Left ventricle myocardium superior (tissue), 1 donor: ENCODE results near the gene USP13. TPM values are rescaled to one million over a fixed set of nuclear protein-coding genes. Genes with fewer than 3 reads are reported as not detected.
A peak's percentile ranks its signal among the peaks of the same experiment; 100 is the strongest.

Experiments
- ATAC-seq: fragments of 200-7000 bp; cut with Tn5 transposase; one replicate; pipeline ENCODE4 v1.9.1; 2020; ENCODE audit warnings: mild to moderate bottlenecking, moderate library complexity
- DNase-seq: peaks from one replicate; pipeline ENCODE4 v3.0.0-alpha.2; 2020
- intact Hi-C: fragments of 100-400 bp; cut with micrococcal nuclease; formaldehyde crosslinking; loops from one replicate; pipeline ENCODE4 v1.11.0; 2022
- total RNA-seq: library from RNA; stranded (reverse); fragmentation: NEBNext Ultra II Directional; extraction: Animal tissue kit (Norgen Biotek cat#: 25700); gene quantifications from one replicate; pipeline ENCODE4 v1.2.1, GENCODE V29; 2021
- donor health status: DM: no; HTN: yes; CAD: no; lungs with severe emphysema.

USP13 gene
- total RNA-seq, 1 donor from 2014 or later, result 156 TPM

DNA sequence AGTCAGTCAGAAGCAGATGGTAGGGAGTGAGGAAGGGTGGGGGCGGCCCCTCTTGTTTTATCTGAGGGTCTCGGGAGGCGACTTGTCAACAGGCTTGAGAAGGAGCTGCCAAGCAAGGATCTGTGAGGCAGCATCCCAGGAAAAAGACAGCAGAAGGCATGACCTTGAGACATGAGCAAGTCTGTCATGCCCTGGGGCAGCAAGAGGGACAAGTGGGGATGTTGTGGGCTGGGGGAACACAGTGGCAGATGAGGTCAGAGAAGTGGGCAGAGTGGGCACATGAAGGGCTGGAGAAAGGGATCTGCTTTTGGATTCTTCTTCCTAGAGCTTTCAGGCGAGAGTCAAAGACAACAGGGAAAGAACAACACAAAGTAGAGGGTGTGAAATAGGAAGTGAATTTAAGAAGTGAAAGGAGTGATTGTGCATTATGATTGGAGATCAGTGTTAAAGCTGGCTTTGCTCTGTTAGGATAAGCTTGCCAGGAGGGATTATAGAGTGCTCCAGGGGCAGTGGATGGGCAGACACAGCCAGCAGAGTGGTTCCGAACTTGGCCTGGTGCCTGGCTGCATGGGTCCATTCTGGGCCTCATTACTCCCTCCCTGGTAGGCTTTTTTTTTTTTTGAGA is 73.3 kb downstream of the USP13 start:
- ATAC-seq (peak; percentile 83), DNase-seq (peak; percentile 47)
- intact Hi-C loops, result no loop called here

DNA sequence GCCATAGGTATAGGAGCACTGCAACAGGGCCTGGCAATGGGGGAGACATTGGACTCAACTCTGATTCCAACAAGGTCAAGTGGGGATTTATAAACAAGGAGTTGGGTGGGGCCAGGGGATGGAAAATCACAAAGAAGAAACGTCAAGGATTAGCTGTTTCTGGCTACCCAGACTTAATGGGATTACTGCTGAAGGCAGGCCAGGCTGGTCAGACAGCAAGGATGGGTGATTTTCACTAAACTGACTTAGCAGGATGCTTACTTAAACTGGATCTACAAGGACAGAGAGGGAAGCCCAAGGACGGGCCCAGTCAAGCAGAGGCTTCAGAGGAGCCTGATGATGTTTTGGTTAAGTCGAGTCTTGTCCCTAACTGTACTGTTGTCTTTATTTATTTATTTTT is 76.2 kb downstream of the USP13 start:
- DNase-seq (no peak), ATAC-seq (no peak)
- intact Hi-C loops, result no loop called here

DNA sequence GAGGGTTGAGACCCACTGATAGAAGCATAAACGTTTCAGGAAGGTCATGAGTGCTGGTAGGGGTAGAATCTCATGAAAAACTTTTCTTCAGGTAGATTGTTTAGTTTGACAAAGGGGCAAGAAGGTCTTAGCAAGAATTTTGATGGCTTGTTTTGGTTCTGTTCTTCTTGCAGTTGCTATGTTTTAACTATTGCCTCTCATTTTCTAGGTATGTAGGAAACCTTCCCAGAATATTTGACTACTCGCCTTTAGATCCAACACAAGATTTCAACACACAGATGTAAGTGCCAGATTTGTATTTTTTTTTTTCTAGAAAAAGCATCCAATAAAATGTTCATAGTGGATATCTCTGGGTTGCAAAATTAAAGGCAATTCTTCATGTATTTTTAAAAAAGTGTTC is 77.1 kb downstream of the USP13 start:
- no peak for DNase-seq
- intact Hi-C loops, result loop anchor here (10.0 kb wide), 1 partner anchor 75 kb away; the partner anchor contains the start of gene USP13
- no peak for ATAC-seq

DNA sequence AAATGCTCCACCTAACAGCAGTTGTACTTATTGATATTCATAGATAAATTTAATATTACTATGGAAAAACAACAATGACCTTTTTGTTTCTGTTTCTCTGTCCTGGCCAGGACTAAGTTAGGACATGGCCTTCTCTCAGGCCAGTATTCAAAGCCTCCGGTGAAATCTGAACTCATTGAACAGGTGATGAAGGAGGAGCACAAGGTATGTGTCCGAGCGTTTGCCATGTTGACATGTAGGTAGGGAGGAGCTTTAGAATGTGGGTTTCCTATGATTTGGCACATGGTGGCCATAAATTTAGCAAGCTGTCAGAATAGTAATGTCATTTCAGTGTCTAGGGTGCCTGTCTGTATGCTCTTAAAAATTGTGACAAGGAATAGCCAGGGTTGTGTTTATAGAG is 77.7 kb downstream of the USP13 start:
- intact Hi-C loops, result loop anchor here (10.0 kb wide), 1 partner anchor 76 kb away; the partner anchor contains the start of gene USP13
- ATAC-seq (no peak), DNase-seq (no peak)

DNA sequence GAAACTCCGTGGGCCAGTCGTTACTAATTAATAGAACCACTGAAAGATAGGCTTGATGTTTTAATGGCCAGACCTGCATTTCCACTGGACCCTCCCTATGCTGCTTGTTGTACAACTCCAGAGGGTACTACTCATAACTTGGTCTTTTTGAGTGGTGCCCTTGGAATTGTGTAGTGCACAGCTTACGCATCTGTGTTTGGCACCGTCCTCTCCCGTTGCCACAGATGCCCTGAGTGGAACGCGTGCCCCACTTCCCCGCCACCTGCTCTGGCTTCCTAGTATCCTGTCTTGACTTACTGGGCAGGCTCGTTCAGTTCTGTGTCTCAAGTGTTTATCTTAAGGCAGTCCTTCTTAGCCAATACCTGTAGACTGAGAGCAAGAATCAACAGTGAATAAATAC is 78.7 kb downstream of the USP13 start:
- intact Hi-C loops, result loop anchor here (10.0 kb wide), 1 partner anchor 77 kb away; the partner anchor contains the start of gene USP13
- DNase-seq, result no peak

DNA sequence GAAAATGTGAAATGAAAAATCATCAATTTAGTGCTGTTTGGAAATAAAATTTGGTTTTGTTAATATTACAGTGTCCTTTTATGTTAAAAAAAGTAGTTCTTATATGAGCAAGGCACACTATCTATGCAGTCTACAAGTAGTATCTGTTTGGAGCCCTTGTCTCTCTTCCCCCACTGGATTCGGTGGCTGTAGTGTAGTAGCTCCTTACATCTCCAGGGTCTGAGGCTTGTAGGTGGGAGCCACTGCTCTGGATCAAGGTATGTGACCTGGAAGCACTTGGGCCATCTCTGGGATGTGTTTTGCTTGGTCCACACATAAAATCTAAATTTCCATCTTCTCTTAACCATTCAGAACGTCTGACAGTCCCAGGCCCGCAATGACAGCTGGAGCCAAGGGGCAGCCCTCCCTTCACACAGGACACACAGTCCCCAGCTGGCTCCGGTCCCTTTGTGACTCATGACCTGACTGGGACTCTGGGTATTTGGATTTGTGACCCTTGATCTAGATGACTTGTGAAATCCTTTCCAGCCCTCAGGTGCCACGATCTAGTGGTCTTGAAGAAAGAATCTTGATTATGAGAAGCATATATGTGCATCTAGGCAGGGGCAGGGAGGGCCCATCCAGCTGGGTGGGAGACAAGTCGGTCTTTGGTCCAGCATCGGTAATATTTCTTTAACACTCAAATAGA is 80.0 kb downstream of the USP13 start:
- peak; percentile 92 for ATAC-seq
- intact Hi-C loops, result loop anchor here (10.0 kb wide), 1 partner anchor 78 kb away; the partner anchor contains the start of gene USP13
- peak; percentile 83 for DNase-seq

More for the DNA sequence above, 78.7 kb downstream of the USP13 start:
- ATAC-seq, result no peak

DNA sequence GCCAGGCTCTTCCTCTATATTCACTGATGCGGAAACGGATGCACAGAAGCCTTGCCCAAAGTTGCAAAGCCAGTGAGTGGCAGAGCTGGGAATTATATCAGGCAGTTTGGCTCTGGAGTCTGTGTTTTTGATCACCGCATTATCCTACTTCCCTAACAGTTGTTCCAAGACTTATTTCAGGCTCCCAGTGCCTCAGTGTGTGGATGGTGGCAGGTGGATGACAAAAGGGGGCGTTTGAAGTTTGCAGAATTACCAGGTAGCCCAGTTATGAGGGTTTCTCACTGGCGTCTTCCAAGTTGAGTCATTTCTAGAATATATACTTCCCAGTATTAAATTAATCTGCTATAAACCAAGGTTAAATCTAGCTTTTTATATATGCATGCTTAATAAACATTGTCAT is 81.0 kb downstream of the USP13 start:
- intact Hi-C loops, result loop anchor here (10.0 kb wide), 1 partner anchor 79 kb away; the partner anchor contains the start of gene USP13
- no peak for DNase-seq
- peak; percentile 31 for ATAC-seq

DNA sequence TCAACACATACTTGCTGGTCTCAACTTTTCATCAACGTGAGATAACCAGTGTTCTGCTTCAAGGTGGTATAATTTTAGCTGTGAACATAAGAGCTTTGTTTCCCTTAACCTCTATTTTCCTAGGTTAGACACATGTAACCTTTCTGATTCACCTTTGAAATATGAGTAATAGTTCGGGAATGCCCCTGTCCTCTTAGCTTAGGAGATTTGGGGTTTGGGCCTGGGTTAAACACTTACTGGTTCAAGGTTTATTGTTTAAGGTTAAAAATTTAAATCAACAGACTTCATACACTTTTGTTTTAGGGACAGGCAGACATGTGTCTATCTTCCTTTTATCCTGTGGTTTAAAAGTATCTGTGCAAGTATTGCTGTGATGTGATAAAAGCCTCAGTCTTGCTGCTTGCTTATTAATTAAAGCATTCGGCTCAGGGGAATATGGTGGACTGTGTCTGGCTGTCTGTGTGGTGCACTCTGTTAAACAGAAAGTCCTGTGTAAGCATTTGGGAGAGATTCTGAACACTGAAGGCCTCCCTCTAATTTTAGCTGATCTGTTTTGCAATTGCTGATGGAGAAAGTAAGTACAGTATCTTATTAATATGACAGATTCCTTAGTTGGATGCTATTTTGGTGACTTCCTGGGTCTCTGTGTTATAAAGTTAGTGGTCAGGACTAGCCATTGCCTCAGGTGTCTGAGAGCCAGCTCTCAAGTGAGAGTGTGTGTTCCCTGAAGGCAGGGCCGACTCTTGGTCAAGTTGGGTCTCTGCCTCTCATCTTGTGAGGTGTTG is 81.8 kb downstream of the USP13 start:
- ATAC-seq (peak; percentile 56), DNase-seq (no peak)
- intact Hi-C loops, result loop anchor here (10.0 kb wide), 1 partner anchor 80 kb away; the partner anchor contains the start of gene USP13

DNA sequence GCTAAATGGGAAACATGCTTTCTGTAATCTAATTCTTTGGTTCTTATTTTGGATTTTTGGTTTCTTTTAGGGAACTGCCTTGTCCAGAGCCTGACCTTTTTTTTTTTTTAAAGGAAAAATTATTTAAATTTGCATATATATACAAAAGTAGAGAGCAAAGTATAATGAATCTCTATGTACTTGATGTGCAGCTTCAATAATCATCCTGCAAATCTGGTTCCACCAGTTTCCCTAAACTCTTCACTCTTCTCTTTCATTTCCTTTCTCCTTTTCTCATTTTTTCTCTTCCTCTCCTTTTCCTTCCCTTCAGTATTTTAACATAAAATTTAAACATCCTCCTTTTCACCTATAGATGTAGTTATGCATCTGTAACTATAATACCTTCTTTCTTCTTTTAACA is 82.5 kb downstream of the USP13 start:
- no peak for ATAC-seq
- intact Hi-C loops, result loop anchor here (10.0 kb wide), 1 partner anchor 81 kb away; the partner anchor contains the start of gene USP13

DNA sequence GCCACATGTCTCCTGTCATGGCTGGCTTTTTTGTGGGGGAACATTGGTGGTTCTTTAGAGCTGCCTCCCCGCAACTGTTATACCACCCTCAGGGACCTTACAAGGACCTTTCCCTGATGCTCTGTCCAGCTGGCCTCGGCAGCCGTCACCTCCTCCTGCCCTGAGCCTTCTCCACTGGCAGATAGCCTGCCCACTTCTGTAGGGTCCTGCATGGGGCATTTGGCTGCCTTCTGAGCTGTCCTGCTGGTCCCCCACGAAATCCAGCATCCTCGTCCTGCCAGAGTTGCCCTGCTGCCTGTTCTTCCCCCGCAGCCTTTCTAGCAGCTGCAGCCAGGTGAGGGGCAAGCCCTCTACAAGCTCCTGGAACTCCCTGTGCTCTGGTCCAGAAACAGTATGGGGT is 86.2 kb downstream of the USP13 start:
- ATAC-seq (no peak), DNase-seq (no peak)
- intact Hi-C loops, result loop anchor here (10.0 kb wide), 1 partner anchor 84 kb away; the partner anchor contains the start of gene USP13

More for the DNA sequence above, 82.5 kb downstream of the USP13 start:
- DNase-seq, result no peak

DNA sequence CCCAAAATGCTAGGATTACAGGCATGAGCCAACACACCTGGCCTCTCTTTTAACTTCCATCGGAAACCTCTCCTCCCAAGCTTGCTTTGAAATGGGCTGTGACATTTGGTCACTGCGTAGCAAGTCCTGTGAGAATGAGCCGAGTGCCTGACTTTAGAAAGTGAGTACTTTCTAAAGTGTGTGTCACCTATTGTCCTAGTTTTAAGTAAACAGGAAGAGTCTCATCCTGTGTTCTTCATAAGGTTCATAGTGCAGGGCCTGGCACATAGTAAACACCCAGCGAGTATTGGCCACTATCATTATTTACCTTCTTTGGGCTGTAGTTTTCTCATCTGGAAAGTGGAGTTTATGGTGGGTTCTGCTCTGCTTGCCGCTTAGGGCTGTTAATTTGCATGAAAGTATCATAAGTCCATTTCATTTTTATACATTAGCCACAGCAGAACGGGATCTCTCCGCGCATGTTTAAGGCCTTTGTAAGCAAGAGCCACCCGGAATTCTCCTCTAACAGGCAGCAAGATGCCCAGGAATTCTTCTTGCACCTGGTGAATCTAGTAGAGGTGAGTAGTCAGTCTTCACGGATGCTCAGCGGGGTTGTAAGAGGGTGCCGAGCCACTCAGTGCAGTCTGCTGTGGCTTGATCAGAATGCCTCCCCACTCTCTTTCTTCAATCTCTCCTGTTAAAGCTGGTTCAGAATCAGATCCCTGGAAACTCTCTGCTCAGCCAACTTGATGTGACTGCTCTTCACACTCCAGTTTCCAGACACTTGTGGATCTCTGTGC is 87.2 kb downstream of the USP13 start:
- intact Hi-C loops, result loop anchor here (10.0 kb wide), 1 partner anchor 85 kb away; the partner anchor contains the start of gene USP13
- no peak for ATAC-seq
- DNase-seq, result no peak

DNA sequence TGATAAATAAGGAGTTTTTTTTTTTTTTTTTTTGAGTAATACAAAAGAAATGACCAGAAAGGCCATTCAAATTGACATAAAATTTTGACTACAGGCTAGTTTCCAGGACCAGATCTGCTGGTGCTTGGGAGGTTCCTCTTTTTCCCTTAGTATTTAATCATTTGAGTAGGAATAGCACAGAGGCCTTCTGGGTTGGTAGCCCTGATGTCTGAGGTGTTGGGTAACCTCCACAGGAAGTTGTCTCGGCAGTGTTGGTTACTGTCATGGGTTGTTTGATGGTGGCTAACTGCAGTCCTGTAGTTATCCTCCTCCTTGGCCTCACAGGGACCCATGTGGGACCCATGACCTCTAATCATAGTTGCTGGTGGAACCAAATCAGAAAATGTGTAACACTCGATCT is 91.1 kb downstream of the USP13 start:
- ATAC-seq (peak; percentile 43), DNase-seq (no peak)
- intact Hi-C loops, result no loop called here

DNA sequence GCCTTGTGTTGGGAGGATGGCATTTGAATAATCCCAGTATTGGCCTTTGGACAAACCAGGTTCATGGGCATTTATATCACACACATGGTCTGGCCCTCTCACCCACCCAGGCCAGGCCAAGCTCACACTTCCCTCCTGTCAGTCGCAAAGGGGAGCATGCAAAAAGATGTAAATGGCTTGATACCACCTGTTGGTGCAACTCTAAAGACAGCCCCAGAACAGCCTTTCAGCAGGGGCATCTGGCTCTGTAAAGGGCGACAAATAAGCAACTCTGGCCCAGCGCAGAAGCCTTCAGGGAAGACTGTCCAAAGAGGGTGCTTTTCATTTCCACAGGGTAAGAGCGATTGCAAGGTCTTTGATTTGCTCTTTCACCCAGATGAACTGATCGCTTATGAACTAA is 91.8 kb downstream of the USP13 start:
- ATAC-seq, result peak; percentile 9
- DNase-seq, result no peak
- intact Hi-C loops, result no loop called here

DNA sequence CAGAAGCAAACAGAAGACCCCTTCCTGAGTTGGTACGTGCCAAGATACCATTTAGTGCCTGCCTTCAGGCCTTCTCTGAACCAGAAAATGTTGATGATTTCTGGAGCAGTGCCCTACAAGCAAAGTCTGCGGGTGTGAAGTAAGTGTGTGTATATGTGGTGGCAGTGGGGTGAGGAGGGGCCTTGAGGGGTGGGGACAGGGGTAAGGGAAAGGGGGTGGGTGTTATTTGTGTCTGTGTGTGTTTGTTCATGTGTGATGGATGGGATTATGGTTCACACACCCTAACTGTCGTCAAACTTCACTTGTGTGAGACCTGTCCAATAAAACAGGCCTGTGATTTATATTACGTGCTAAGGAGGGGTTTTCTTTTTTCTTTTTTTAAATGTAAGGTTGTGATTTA is 92.2 kb downstream of the USP13 start:
- intact Hi-C loops, result no loop called here
- ATAC-seq (peak; percentile 12), DNase-seq (no peak)

DNA sequence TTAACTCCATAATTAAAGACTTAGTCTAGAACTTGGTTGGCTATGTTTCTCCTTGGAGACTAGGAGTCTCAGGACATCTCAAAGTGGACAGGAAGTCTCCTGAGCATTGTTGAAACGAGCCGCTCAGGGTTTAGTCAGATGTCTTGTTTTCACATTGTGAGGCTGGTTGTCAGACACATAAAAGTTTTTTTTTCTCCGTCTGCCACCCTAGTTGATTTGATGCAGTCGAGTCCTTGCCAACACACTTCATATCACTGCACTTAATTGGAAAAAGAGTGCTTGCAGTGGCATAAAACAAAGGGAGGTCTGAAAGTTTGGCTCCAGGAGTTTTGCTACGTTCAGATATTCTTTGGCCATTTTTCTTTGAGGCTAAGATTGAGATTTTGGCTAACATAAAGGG is 92.9 kb downstream of the USP13 start:
- ATAC-seq, result peak; percentile 33
- no peak for DNase-seq
- intact Hi-C loops, result no loop called here

DNA sequence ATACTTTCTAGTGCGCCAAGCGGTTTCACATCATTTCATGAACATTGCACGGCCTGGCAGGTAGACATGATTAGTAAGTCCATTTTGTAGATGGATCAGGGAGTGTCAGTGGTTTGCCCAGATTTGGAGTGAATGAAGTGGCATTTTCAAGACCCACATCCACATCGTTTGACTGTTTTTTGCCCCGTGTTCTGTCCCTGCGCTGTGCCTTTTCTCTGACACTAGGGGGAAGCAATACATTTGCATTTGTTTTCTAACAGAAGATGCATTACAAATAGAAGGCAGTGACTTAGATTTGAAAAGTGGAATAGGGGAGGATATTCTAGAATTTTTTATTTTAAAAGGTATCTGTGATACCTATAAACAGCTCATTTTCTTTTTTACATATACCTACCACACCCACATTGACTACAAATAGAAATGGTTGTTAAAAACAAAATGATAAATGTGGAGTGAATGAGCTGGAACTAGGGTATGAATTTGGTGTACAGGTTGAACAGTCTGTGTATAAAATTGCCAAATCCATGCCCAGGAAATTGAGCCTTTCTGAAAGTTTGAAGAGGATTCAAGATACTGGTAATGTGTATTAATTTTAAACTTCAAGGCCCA is 98.0 kb downstream of the USP13 start:
- no peak for DNase-seq

DNA sequence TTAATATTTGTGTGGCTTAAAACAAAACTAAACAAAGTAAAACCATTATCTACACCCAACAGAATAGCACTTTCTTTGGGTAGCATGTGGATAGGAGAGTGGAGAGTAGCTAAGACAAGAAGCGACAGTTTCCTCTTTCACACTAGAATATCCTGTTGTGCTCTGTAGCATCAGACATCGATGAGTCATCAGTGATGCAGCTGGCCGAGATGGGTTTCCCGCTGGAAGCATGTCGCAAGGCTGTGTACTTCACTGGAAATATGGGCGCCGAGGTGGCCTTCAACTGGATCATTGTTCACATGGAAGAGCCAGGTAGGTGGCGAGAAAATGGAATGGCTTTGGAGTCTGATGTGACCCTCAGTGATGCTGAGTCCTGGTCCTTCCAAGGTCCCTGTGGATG is 108.1 kb downstream of the USP13 start:
- intact Hi-C loops, result no loop called here
- no peak for ATAC-seq
- DNase-seq, result no peak

More for the DNA sequence above, 98.0 kb downstream of the USP13 start:
- no peak for ATAC-seq
- intact Hi-C loops, result no loop called here

DNA sequence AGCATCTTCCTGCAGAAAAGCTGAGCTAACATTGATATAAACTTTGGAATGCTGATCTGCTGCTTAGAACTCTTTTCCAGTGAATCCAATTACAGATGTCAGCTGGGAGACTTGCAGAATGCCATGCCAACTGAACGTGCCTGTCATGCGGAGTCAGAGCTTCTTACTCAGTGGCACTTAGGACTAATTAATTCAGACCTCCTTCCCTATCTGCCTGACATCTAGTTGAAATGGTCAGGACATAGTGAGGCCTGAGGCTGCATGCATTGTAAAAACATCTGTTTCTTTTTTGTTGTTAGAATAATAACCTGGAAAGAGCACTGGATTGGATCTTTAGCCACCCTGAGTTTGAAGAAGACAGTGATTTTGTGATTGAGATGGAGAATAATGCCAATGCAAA is 112.6 kb downstream of the USP13 start:
- intact Hi-C loops, result no loop called here
- ATAC-seq, result peak; percentile 13
- no peak for DNase-seq
